Femur (tissue), 1 donor: Measurements from ENCODE around the gene RABEPK.
"Not testable (repeated sequence)": the region's sequence is repeated elsewhere in the genome, so short reads cannot be mapped to it uniquely, and the experiment has no call there.

Experiments
- DNase-seq: peaks from one replicate; pipeline ENCODE4 v3.0.0-alpha.2; 2017

Gene RABEPK

GRCh38 chr9:125200216-125201047, at the start of gene RABEPK:
Gene RABEPK (plus strand): TSS chr9:125200542. CDS start chr9:125203014, 2,472 bp downstream.
- peak; percentile 96 for DNase-seq

- no peak for DNase-seq
Observed at GRCh38 chr9:125151730-125152129, 48.6 kb upstream of the RABEPK start.

GRCh38 chr9:125153712-125154367, 46.5 kb upstream of the RABEPK start:
- no peak for DNase-seq

- no peak for DNase-seq
Observed at GRCh38 chr9:125156551-125156950, 43.8 kb upstream of the RABEPK start.

- no peak for DNase-seq
Observed at GRCh38 chr9:125160750-125161149, 39.6 kb upstream of the RABEPK start.

- no peak for DNase-seq
Observed at GRCh38 chr9:125161284-125161918, 38.9 kb upstream of the RABEPK start.

- not testable (repeated sequence) for DNase-seq
Observed at GRCh38 chr9:125162891-125163290, 37.5 kb upstream of the RABEPK start.

GRCh38 chr9:125166762-125167161, 33.6 kb upstream of the RABEPK start:
- DNase-seq: no peak

GRCh38 chr9:125169895-125170294, 30.4 kb upstream of the RABEPK start:
- DNase-seq: no peak

GRCh38 chr9:125172031-125172755, 28.1 kb upstream of the RABEPK start:
- DNase-seq: no peak

- DNase-seq: no peak
Observed at GRCh38 chr9:125176636-125177035, 23.7 kb upstream of the RABEPK start.

- DNase-seq: no peak
Observed at GRCh38 chr9:125177888-125178287, 22.5 kb upstream of the RABEPK start.

- not testable (repeated sequence) for DNase-seq
Observed at GRCh38 chr9:125179776-125180175, 20.6 kb upstream of the RABEPK start.

GRCh38 chr9:125180876-125181275, 19.5 kb upstream of the RABEPK start:
- DNase-seq: no peak

GRCh38 chr9:125181756-125182155, 18.6 kb upstream of the RABEPK start:
- not testable (repeated sequence) for DNase-seq

GRCh38 chr9:125183054-125183453, 17.3 kb upstream of the RABEPK start:
- no peak for DNase-seq

- DNase-seq: no peak
Observed at GRCh38 chr9:125183561-125183960, 16.8 kb upstream of the RABEPK start.

- DNase-seq: peak; percentile 48
Observed at GRCh38 chr9:125189011-125189360, 11.4 kb upstream of the RABEPK start.

GRCh38 chr9:125189361-125190289, 10.7 kb upstream of the RABEPK start, which contains the start of gene PPP6C:
Gene PPP6C (minus strand): TSS chr9:125189803. CDS start chr9:125189718, 85 bp downstream.
- peak; percentile 98 for DNase-seq

GRCh38 chr9:125190361-125190801, 10.0 kb upstream of the RABEPK start:
- DNase-seq: no peak

GRCh38 chr9:125194466-125194865, 5.9 kb upstream of the RABEPK start:
- not testable (repeated sequence) for DNase-seq

GRCh38 chr9:125195591-125195990, 4.8 kb upstream of the RABEPK start:
- not testable (repeated sequence) for DNase-seq
